ENCODE data around the gene FCRL1.

The FCRL1 gene

GRCh38 chr1:157806431-157807149, 13.3 kb downstream of the FCRL1 start:
- Histone ChIP-seq H3K9me3 (ENCODE audit: control insufficient read depth, low read length) (no peaks in the 10 kb centered on the region), H3K36me3 (ENCODE audit: control insufficient read depth, insufficient read depth, low read length) (no peaks in the 10 kb centered on the region), H3K27me3 (ENCODE audit: control insufficient read depth, insufficient read depth, low read length) (no peaks in the 10 kb centered on the region), H2AFZ (no peak overlapping the region), H3K4me1 (no peaks in the 10 kb centered on the region), H3K4me3 (ENCODE audit: low read depth, low read length) (no peak overlapping the region), H3K4me2 (ENCODE audit: low read length) (no peak overlapping the region), H3K9ac (no peak overlapping the region), H3K27ac (no peak overlapping the region), H3K79me2 (no peaks in the 10 kb centered on the region)
- no peak for TF ChIP-seq CTCF (IDR thresholded peaks at IDR 0.05)

GRCh38 chr1:157803851-157804250, 16.1 kb downstream of the FCRL1 start:
- Histone ChIP-seq H3K9me3 (ENCODE audit: control insufficient read depth, low read length) (no peaks in the 10 kb centered on the region), H2AFZ (no peak overlapping the region), H3K79me2 (no peaks in the 10 kb centered on the region), H3K4me1 (no peaks in the 10 kb centered on the region), H3K27ac (no peak overlapping the region), H3K36me3 (ENCODE audit: control insufficient read depth, insufficient read depth, low read length) (no peaks in the 10 kb centered on the region), H3K27me3 (ENCODE audit: control insufficient read depth, insufficient read depth, low read length) (no peaks in the 10 kb centered on the region), H3K4me2 (ENCODE audit: low read length) (no peak overlapping the region), H3K4me3 (ENCODE audit: low read depth, low read length) (no peak overlapping the region), H3K9ac (no peak overlapping the region)
- no peak for TF ChIP-seq CTCF (IDR thresholded peaks at IDR 0.05)

- Histone ChIP-seq H3K9me3 (ENCODE audit: control insufficient read depth, low read length) (no peaks in the 10 kb centered on the region), H3K4me3 (ENCODE audit: low read depth, low read length) (no peak overlapping the region), H3K79me2 (no peaks in the 10 kb centered on the region), H3K27ac (no peak overlapping the region), H3K36me3 (ENCODE audit: control insufficient read depth, insufficient read depth, low read length) (no peaks in the 10 kb centered on the region), H3K27me3 (ENCODE audit: control insufficient read depth, insufficient read depth, low read length) (no peaks in the 10 kb centered on the region), H3K4me2 (ENCODE audit: low read length) (no peak overlapping the region), H2AFZ (no peak overlapping the region), H3K4me1 (no peaks in the 10 kb centered on the region), H3K9ac (no peak overlapping the region)
- no peak for TF ChIP-seq CTCF (IDR thresholded peaks at IDR 0.05)
Observed at GRCh38 chr1:157799996-157800395, 19.9 kb downstream of the FCRL1 start.

- Histone ChIP-seq H3K4me1 (no peaks in the 10 kb centered on the region), H3K9ac (no peak overlapping the region), H3K27me3 (ENCODE audit: control insufficient read depth, insufficient read depth, low read length) (no peaks in the 10 kb centered on the region), H3K4me2 (ENCODE audit: low read length) (no peak overlapping the region), H3K79me2 (no peaks in the 10 kb centered on the region), H3K9me3 (ENCODE audit: control insufficient read depth, low read length) (no peaks in the 10 kb centered on the region), H3K27ac (no peak overlapping the region), H3K36me3 (ENCODE audit: control insufficient read depth, insufficient read depth, low read length) (no peaks in the 10 kb centered on the region), H3K4me3 (ENCODE audit: low read depth, low read length) (no peak overlapping the region), H2AFZ (no peak overlapping the region)
- TF ChIP-seq CTCF (IDR thresholded peaks at IDR 0.05), result no peak
Observed at GRCh38 chr1:157798211-157798610, 21.7 kb downstream of the FCRL1 start.

DNA sequence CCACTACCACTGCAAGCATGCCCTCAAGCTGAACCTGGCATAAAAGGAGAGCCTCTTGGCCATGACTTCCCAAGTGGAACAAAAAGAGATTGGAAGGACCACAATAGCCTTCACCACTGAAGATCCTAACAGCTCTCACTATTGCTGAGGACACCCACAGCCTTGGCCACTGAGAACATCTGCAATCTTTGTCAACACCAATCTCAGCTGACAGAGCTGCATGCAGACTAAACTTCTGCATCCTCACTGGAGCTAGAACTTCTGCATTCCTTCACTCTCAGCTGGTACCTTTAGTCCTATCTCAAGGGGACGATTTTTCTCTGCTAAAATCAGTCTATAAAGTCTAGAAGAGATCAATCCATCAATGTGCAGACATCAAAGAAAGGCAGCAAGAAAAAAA, 34.7 kb downstream of the FCRL1 start:
- Histone ChIP-seq H3K4me2 (ENCODE audit: low read length) (no peak overlapping the region), H3K27me3 (ENCODE audit: control insufficient read depth, insufficient read depth, low read length) (no peaks in the 10 kb centered on the region), H3K4me3 (ENCODE audit: low read depth, low read length) (no peak overlapping the region), H2AFZ (no peak overlapping the region), H3K4me1 (no peaks in the 10 kb centered on the region), H3K36me3 (ENCODE audit: control insufficient read depth, insufficient read depth, low read length) (no peaks in the 10 kb centered on the region), H3K9me3 (ENCODE audit: control insufficient read depth, low read length) (no peaks in the 10 kb centered on the region), H3K79me2 (no peaks in the 10 kb centered on the region), H3K27ac (no peak overlapping the region), H3K9ac (no peak overlapping the region)
- no peak for TF ChIP-seq CTCF (IDR thresholded peaks at IDR 0.05)
